Mammary epithelial cell (primary cell): ENCODE results near the gene LINGO4.

Source experiments
- CTCF ChIP-seq, 2 donors: IDR thresholded peaks in 1 of 2; conservative IDR thresholded peaks in 1 of 2; 2 replicates each; pipeline ENCODE4 v1.5.1; 2011 to 2012; ENCODE audit warnings: inconsistent platforms in 2 of 2, low read length in 2 of 2, mild to moderate bottlenecking in 2 of 2, control low read depth in 1 of 2, low read depth in 1 of 2; ENCODE audit not compliant: insufficient read depth in 1 of 2; ENCODE audit errors: extremely low read depth in 1 of 2
- EZH2 ChIP-seq: IDR thresholded peaks from 2 replicates; pipeline ENCODE4 v1.6.1; 2012; ENCODE audit warnings: low read length, inconsistent platforms, borderline replicate concordance

GRCh38 chr1:151839082-151839412, 33.8 kb upstream of the LINGO4 start:
- no peak for TF ChIP-seq CTCF (conservative IDR thresholded peaks at IDR 0.05 in 1 of 2, IDR thresholded peaks at IDR 0.05 in 1 of 2; ENCODE audit: extremely low read depth in 1 of 2, insufficient read depth in 1 of 2, low read depth in 1 of 2, low read length in 2 of 2)
- no peak for TF ChIP-seq EZH2
